GM23338 (cell line): Measurements from ENCODE around the gene FGF22. TPM values are rescaled to one million over a fixed set of nuclear protein-coding genes. Genes with fewer than 3 reads are reported as not detected.

Experiments used
- ATAC-seq: fragments of 200-7000 bp; cut with Tn5 transposase; 3 replicates; pipeline ENCODE4 v1.9.1; 2020
- DNase-seq: peaks from one replicate; pipeline ENCODE4 v3.0.0-alpha.2; 2015; ENCODE audit warnings: low spot score
- H2AFZ ChIP-seq: fragments of 200-600 bp; sonication (generic); 2 replicates; pipeline ENCODE4 v1.8.0; 2016; ENCODE audit warnings: antibody characterized with exemption, mild to moderate bottlenecking, moderate library complexity
- H3F3A ChIP-seq: fragments of 200-600 bp; sonication (generic); replicated peaks from 2 replicates; pipeline ENCODE4 v1.8.0; 2017; ENCODE audit warnings: antibody characterized with exemption, mixed run types, low read depth
- H3K27ac ChIP-seq: fragments of 200-600 bp; sonication (generic); 2 replicates; pipeline ENCODE4 v1.6.1; 2016; ENCODE audit warnings: low read depth
- H3K27me3 ChIP-seq: fragments of 200-600 bp; sonication (generic); 2 replicates; pipeline ENCODE4 v1.8.0; 2016; ENCODE audit warnings: mild to moderate bottlenecking, mixed run types, moderate library complexity; ENCODE audit not compliant: insufficient read depth
- H3K36me3 ChIP-seq: fragments of 200-600 bp; sonication (generic); 2 replicates; pipeline ENCODE4 v1.8.0; 2016; ENCODE audit warnings: mild to moderate bottlenecking; ENCODE audit not compliant: insufficient read depth
- H3K4me1 ChIP-seq: fragments of 200-600 bp; sonication (generic); 2 replicates; pipeline ENCODE4 v1.8.0; 2016; ENCODE audit warnings: mild to moderate bottlenecking, moderate library complexity; ENCODE audit not compliant: insufficient read depth
- H3K4me2 ChIP-seq: fragments of 200-600 bp; sonication (generic); 2 replicates; pipeline ENCODE4 v1.7.1; 2017; ENCODE audit warnings: mixed run types
- H3K4me3 ChIP-seq: fragments of 200-600 bp; sonication (generic); 2 replicates; pipeline ENCODE4 v1.6.1; 2016; ENCODE audit warnings: mixed run types
- H3K79me2 ChIP-seq: fragments of 200-600 bp; sonication (generic); replicated peaks from 2 replicates; pipeline ENCODE4 v1.8.0; 2017; ENCODE audit warnings: mild to moderate bottlenecking; ENCODE audit not compliant: insufficient read depth
- H3K9me2 ChIP-seq: fragments of 200-600 bp; sonication (generic); 2 replicates; pipeline ENCODE4 v1.8.0; 2017; ENCODE audit not compliant: insufficient read depth
- H4K20me1 ChIP-seq: fragments of 200-600 bp; sonication (generic); replicated peaks from 2 replicates; pipeline ENCODE4 v1.8.0; 2017; ENCODE audit warnings: mild to moderate bottlenecking; ENCODE audit not compliant: insufficient read depth
- H3K27ac Mint-ChIP-seq: 2 replicates; pipeline ENCODE4 v1.8.0; 2020; ENCODE audit warnings: inconsistent platforms, mild to moderate bottlenecking, moderate library complexity, mixed read lengths
- H3K27me3 Mint-ChIP-seq: 3 replicates; pipeline ENCODE4 v1.8.0; 2022; ENCODE audit warnings: low read depth, mild to moderate bottlenecking, moderate library complexity, mixed read lengths, inconsistent platforms; ENCODE audit not compliant: insufficient read depth, poor library complexity
- H3K36me3 Mint-ChIP-seq: 3 replicates; pipeline ENCODE4 v1.8.0; 2021; ENCODE audit warnings: low read depth, mild to moderate bottlenecking, inconsistent platforms, moderate library complexity, mixed read lengths
- H3K4me1 Mint-ChIP-seq: 3 replicates; pipeline ENCODE4 v1.8.0; 2020; ENCODE audit warnings: mild to moderate bottlenecking, inconsistent platforms, mixed read lengths
- H3K4me3 Mint-ChIP-seq: 3 replicates; pipeline ENCODE4 v1.8.0; 2021; ENCODE audit warnings: moderate library complexity, mild to moderate bottlenecking, inconsistent platforms, mixed read lengths
- H3K9me3 Mint-ChIP-seq: 3 replicates; pipeline ENCODE4 v1.8.0; 2020; ENCODE audit warnings: moderate library complexity, mild to moderate bottlenecking, inconsistent platforms, mixed read lengths
- CREB1 ChIP-seq: fragments of 250-450 bp; sonication (Bioruptor Pico); IDR thresholded peaks from 2 replicates; pipeline ENCODE4 v1.5.0; 2020; ENCODE audit warnings: low read depth, mild to moderate bottlenecking, moderate library complexity
- POLR2AphosphoS5 ChIP-seq: IDR thresholded peaks from 2 replicates; pipeline ENCODE4 v1.6.1; 2016; ENCODE audit warnings: antibody characterized with exemption, low read depth
- STAT1 ChIP-seq: IDR thresholded peaks from one replicate; pipeline ENCODE4 v1.6.1; 2016; ENCODE audit warnings: antibody characterized with exemption; ENCODE audit not compliant: unreplicated experiment
- ZNF114 ChIP-seq: fragments of 250-450 bp; sonication (Bioruptor Pico); IDR thresholded peaks from 2 replicates; pipeline ENCODE4 v1.5.0; 2020; ENCODE audit warnings: mild to moderate bottlenecking, moderate library complexity
- ZNF331 ChIP-seq: fragments of 250-450 bp; sonication (Bioruptor Pico); IDR thresholded peaks from 2 replicates; pipeline ENCODE4 v1.5.0; 2020; ENCODE audit warnings: low read depth, mild to moderate bottlenecking, moderate library complexity
- polyA plus RNA-seq: library from polyadenylated mRNA; unstranded; fragments of >200 nt; fragmentation: Nextera tagmentation; extraction: Ambion mirVana; gene quantifications from 2 replicates; pipeline ENCODE4 v1.2.1, GENCODE V29; 2016
- total RNA-seq: library from RNA; depleted of rRNA; stranded (reverse); fragments of >200 nt; shearing (Covaris generic); gene quantifications from 2 replicates; pipeline ENCODE4 v1.2.3, GENCODE V29; 2014
- TF ChIP-seq, protein P1 (sequence below), 2 experiments: fragments of 200-600 bp in 1 of 2; sonication (generic) in 1 of 2; conservative IDR thresholded peaks; 2 replicates each; pipeline versions ENCODE4 v1.5.1 to v1.6.1; 2016 to 2017; ENCODE audit warnings: antibody characterized with exemption in 2 of 2, low read depth in 2 of 2, mild to moderate bottlenecking in 2 of 2, moderate library complexity in 1 of 2

Gene FGF22
- total and polyA plus RNA-seq, 2 experiments from 2014 or later = 1.0 to 2.8 TPM

GRCh38 chr19:640606-641189, 1.0 kb downstream of the FGF22 start:
- no peak for ATAC-seq
- TF ChIP-seq ZNF331 (no peak), ZNF114 (no peak), STAT1 (no peak), POLR2AphosphoS5 (no peak)
- Histone ChIP-seq H3K4me3 (no peak overlapping the region), H3K27ac (no peak overlapping the region), H3K79me2 (no peaks in the 10 kb centered on the region), H3K4me1 (no peaks in the 10 kb centered on the region), H3K4me2 (peak overlapping the region; percentile 69; the same call in 1 of the 2 replicates), H3K27me3 (peaks cover 9% of the 10 kb centered on the region; the same call in 1 of the 2 replicates), H3K9me2 (no peaks in the 10 kb centered on the region), H4K20me1 (no peaks in the 10 kb centered on the region; the same call in 1 of the 2 replicates), H3K36me3 (no peaks in the 10 kb centered on the region), H3F3A (no peaks in the 10 kb centered on the region), H2AFZ (no peak overlapping the region)
- H3K9me3 Mint-ChIP-seq = no peaks in the 10 kb centered on the region; the same call in 2 of the 3 replicates
- H3K4me3 Mint-ChIP-seq = peak overlapping the region; percentile 50; the same call in 1 of the 3 replicates
- DNase-seq = no peak
- peaks cover 7% of the 10 kb centered on the region; the same call in 2 of the 3 replicates for H3K36me3 Mint-ChIP-seq
- H3K4me1 Mint-ChIP-seq = peaks cover 4% of the 10 kb centered on the region; the same call in 2 of the 3 replicates
- H3K27me3 Mint-ChIP-seq = peaks cover 32% of the 10 kb centered on the region
- no peak overlapping the region for H3K27ac Mint-ChIP-seq

DNA sequence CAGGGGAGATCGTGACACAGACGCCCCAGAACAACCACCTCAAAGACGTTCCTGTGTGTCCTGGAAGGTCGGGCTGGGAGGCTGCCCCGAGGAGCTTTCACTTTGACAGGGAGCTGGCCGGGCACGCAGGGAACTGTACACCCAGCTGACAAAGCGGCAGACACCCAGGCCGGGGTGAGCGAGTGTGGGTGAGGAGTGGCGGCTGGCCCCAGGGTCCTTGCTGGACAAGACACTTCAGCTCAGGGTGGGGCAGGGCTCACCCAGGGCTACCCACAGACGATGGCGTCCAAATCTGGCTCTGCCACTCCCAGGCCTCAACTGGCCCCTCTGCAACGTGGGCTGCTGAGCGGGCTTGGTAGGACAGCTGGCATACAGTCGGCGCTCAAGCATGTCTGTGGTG, 2.0 kb downstream of the FGF22 start:
- Histone ChIP-seq H2AFZ (no peak overlapping the region), H3K27ac (no peak overlapping the region), H3F3A (no peaks in the 10 kb centered on the region), H3K4me2 (no peak overlapping the region), H3K4me1 (no peaks in the 10 kb centered on the region), H3K9me2 (no peaks in the 10 kb centered on the region), H3K36me3 (no peaks in the 10 kb centered on the region), H3K27me3 (peaks cover 9% of the 10 kb centered on the region; the same call in 1 of the 2 replicates), H4K20me1 (no peaks in the 10 kb centered on the region; the same call in none of the 2 replicates), H3K79me2 (no peaks in the 10 kb centered on the region), H3K4me3 (no peak overlapping the region)
- Mint-ChIP-seq H3K9me3 (no peaks in the 10 kb centered on the region; the same call in 2 of the 3 replicates), H3K4me1 (peaks cover 4% of the 10 kb centered on the region; the same call in 2 of the 3 replicates), H3K27me3 (peaks cover 35% of the 10 kb centered on the region), H3K4me3 (no peak overlapping the region), H3K36me3 (peaks cover 11% of the 10 kb centered on the region), H3K27ac (no peak overlapping the region)
- DNase-seq (no peak), ATAC-seq (no peak)
- TF ChIP-seq STAT1 = no peak
- no peak for TF ChIP-seq ZNF114
- no peak for TF ChIP-seq POLR2AphosphoS5
- TF ChIP-seq, protein P1, sequence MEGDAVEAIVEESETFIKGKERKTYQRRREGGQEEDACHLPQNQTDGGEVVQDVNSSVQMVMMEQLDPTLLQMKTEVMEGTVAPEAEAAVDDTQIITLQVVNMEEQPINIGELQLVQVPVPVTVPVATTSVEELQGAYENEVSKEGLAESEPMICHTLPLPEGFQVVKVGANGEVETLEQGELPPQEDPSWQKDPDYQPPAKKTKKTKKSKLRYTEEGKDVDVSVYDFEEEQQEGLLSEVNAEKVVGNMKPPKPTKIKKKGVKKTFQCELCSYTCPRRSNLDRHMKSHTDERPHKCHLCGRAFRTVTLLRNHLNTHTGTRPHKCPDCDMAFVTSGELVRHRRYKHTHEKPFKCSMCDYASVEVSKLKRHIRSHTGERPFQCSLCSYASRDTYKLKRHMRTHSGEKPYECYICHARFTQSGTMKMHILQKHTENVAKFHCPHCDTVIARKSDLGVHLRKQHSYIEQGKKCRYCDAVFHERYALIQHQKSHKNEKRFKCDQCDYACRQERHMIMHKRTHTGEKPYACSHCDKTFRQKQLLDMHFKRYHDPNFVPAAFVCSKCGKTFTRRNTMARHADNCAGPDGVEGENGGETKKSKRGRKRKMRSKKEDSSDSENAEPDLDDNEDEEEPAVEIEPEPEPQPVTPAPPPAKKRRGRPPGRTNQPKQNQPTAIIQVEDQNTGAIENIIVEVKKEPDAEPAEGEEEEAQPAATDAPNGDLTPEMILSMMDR (conservative IDR thresholded peaks at IDR 0.05; ENCODE audit: low read depth in 2 of 2) = no peak
- no peak for TF ChIP-seq CREB1 (CRISPR knock-in tag)
